ENCODE data around the gene CFAP68.

DNA sequence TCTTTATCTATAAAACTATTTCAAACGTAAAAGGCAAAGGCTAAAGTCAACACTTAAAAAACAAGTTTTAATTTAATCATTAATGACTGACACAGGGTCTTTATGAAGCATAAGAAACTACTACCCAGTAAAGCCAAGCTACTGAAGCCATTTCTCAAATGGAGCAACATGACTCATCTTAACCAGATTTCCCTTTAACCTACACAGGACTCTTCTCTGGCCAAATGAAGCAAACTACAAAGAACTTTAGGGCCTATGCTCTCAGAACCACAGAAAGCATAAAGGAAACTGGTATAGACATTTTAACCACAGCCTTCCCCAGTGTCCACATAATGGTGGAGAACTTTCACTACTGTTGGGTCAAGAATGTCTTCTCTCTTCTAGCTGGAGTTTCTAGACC lies 42.6 kb upstream of the CFAP68 start:
- TF ChIP-seq POLR2AphosphoS5 (IDR thresholded peaks at IDR 0.05) = no peak
- TF ChIP-seq, protein P1, sequence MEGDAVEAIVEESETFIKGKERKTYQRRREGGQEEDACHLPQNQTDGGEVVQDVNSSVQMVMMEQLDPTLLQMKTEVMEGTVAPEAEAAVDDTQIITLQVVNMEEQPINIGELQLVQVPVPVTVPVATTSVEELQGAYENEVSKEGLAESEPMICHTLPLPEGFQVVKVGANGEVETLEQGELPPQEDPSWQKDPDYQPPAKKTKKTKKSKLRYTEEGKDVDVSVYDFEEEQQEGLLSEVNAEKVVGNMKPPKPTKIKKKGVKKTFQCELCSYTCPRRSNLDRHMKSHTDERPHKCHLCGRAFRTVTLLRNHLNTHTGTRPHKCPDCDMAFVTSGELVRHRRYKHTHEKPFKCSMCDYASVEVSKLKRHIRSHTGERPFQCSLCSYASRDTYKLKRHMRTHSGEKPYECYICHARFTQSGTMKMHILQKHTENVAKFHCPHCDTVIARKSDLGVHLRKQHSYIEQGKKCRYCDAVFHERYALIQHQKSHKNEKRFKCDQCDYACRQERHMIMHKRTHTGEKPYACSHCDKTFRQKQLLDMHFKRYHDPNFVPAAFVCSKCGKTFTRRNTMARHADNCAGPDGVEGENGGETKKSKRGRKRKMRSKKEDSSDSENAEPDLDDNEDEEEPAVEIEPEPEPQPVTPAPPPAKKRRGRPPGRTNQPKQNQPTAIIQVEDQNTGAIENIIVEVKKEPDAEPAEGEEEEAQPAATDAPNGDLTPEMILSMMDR (IDR thresholded peaks at IDR 0.05 in 8 of 11, conservative IDR thresholded peaks at IDR 0.05 in 3 of 11) = no peak

Data from spleen (tissue), 7 donors.